LoVo (cell line): Measurements from ENCODE around the gene KPRP.

Experiments
- DNase-seq: peaks from one replicate; pipeline ENCODE4 v3.0.0-alpha.2; 2016; ENCODE audit warnings: low spot score

KPRP gene

GRCh38 chr1:152757747-152758146 lies at the start of gene KPRP:
KPRP (plus strand) TSS chr1:152758025; CDS start chr1:152759589, 1,564 bp downstream.
- no peak for DNase-seq

- DNase-seq = no peak
These were observed 39.6 kb upstream of the KPRP start for GRCh38 chr1:152718238-152718637.

- DNase-seq = no peak
These were observed 32.6 kb upstream of the KPRP start for GRCh38 chr1:152725261-152725660.

- DNase-seq = no peak
These were observed 28.8 kb upstream of the KPRP start for GRCh38 chr1:152728986-152729385.

GRCh38 chr1:152735648-152736047 lies 22.2 kb upstream of the KPRP start:
- no peak for DNase-seq

- no peak for DNase-seq
These were observed 19.8 kb upstream of the KPRP start for GRCh38 chr1:152737997-152738396.

- DNase-seq = no peak
These were observed 18.0 kb upstream of the KPRP start for GRCh38 chr1:152739841-152740240.

- DNase-seq = no peak
These were observed 16.2 kb upstream of the KPRP start for GRCh38 chr1:152741656-152742055.

GRCh38 chr1:152743371-152744145 lies 14.3 kb upstream of the KPRP start:
- DNase-seq = no peak

- no peak for DNase-seq
These were observed 12.5 kb upstream of the KPRP start for GRCh38 chr1:152745289-152745704.

- DNase-seq = no peak
These were observed 11.9 kb upstream of the KPRP start for GRCh38 chr1:152745765-152746444.

- DNase-seq = no peak
These were observed 10.0 kb upstream of the KPRP start for GRCh38 chr1:152747831-152748230.

- no peak for DNase-seq
These were observed 5.6 kb upstream of the KPRP start for GRCh38 chr1:152752225-152752624.

- no peak for DNase-seq
These were observed 4.2 kb upstream of the KPRP start for GRCh38 chr1:152753586-152753985.

- no peak for DNase-seq
These were observed 953 bp upstream of the KPRP start for GRCh38 chr1:152756872-152757271.

- DNase-seq = no peak
These were observed 811 bp downstream of the KPRP start for GRCh38 chr1:152758636-152759035.

GRCh38 chr1:152759453-152760173 lies 1.8 kb downstream of the KPRP start:
- no peak for DNase-seq

GRCh38 chr1:152760551-152761190 lies 2.8 kb downstream of the KPRP start:
- DNase-seq = no peak

- DNase-seq = no peak
These were observed 3.9 kb downstream of the KPRP start for GRCh38 chr1:152761609-152762213.

GRCh38 chr1:152768847-152769533 lies 11.2 kb downstream of the KPRP start:
- DNase-seq = no peak

GRCh38 chr1:152770411-152770810 lies 12.6 kb downstream of the KPRP start:
- no peak for DNase-seq
